ENCODE measurements around the gene MTG1.

GRCh38 chr10:133378251-133379096 is 15.5 kb upstream of the MTG1 start:
- TF ChIP-seq CTCF (IDR thresholded peaks at IDR 0.05; ENCODE audit: low read depth, low read length) (no peak), MYC (IDR thresholded peaks at IDR 0.05; ENCODE audit: low read depth, low read length) (no peak)

Measured in NB4 (cell line).